SK-N-MC (cell line): ENCODE data around the gene TP53BP2.

Experiments used
- EZH2 ChIP-seq: fragments of 200-600 bp; sonication (generic); IDR thresholded peaks from one replicate; pipeline ENCODE4 v1.6.1; 2017; ENCODE audit warnings: antibody characterized with exemption
- FOXP2 ChIP-seq: optimal IDR thresholded peaks from 2 replicates; pipeline ENCODE3; 2011; ENCODE audit warnings: mild to moderate bottlenecking, moderate library complexity; ENCODE audit not compliant: insufficient read depth; ENCODE audit errors: extremely low read length, control extremely low read depth
- POLR2AphosphoS5 ChIP-seq: IDR thresholded peaks from 2 replicates; pipeline ENCODE4 v1.6.1; 2012; ENCODE audit warnings: mild to moderate bottlenecking, low read depth, low read length, borderline replicate concordance

GRCh38 chr1:223737342-223737741 lies 108.4 kb downstream of the TP53BP2 start:
- TF ChIP-seq EZH2 (no peak), POLR2AphosphoS5 (no peak), FOXP2 (no peak)
